Adrenal gland (tissue), 12 donors: Measurements from ENCODE around the gene PURB. TPM values are rescaled to one million over a fixed set of nuclear protein-coding genes. Genes with fewer than 3 reads are reported as not detected.
A peak's percentile ranks its signal among the peaks of the same experiment; 100 is the strongest.

Experiments
- DNase-seq, 7 donors: peaks; one replicate each; pipeline ENCODE4 v3.0.0-alpha.2; 2019 to 2020
- H3K27ac ChIP-seq, 5 donors: fragments of 200-600 bp; sonication (generic) in 4 of 5; 1 replicate in 3 of 5; 2 replicates in 2 of 5; pipeline versions ENCODE4 v1.5.1 to v1.8.0; 2016 to 2020; ENCODE audit warnings: mild to moderate bottlenecking in 1 of 5
- H3K27me3 ChIP-seq: fragments of 200-600 bp; 2 replicates; pipeline ENCODE4 v1.8.0; 2021
- H3K36me3 ChIP-seq, 2 donors: fragments of 200-600 bp; replicated peaks in 1 of 2; 1 replicate in 1 of 2; 2 replicates in 1 of 2; pipeline versions ENCODE4 v1.5.1 to v1.8.0; 2018 to 2022
- H3K4me1 ChIP-seq, 2 donors: fragments of 200-600 bp; replicated peaks in 1 of 2; 1 replicate in 1 of 2; 2 replicates in 1 of 2; pipeline versions ENCODE4 v1.5.1 to v1.8.0; 2018 to 2021
- H3K4me3 ChIP-seq, 4 donors: fragments of 200-600 bp; sonication (generic) in 3 of 4; one replicate each; pipeline ENCODE4 v1.5.1; 2016 to 2018
- H3K9me3 ChIP-seq, 3 donors: fragments of 200-600 bp; sonication (generic) in 1 of 3; replicated peaks in 1 of 3; 1 replicate in 2 of 3; 2 replicates in 1 of 3; pipeline versions ENCODE4 v1.5.1 to v1.8.0; 2016 to 2021
- CTCF ChIP-seq, 6 experiments: fragments of 450-650 bp in 4 of 6; fragments of 200-600 bp in 2 of 6; sonication (generic) in 1 of 6; IDR thresholded peaks; 1 replicate in 5 of 6; 2 replicates in 1 of 6; pipeline versions ENCODE4 v1.5.1 to v1.8.0; 2016 to 2021; ENCODE audit warnings: antibody characterized with exemption in 6 of 6, mild to moderate bottlenecking in 2 of 6, moderate library complexity in 1 of 6
- POLR2A ChIP-seq, 2 donors: fragments of 450-650 bp; IDR thresholded peaks; one replicate each; pipeline ENCODE4 v1.6.1; 2017; ENCODE audit warnings: antibody characterized with exemption in 2 of 2, mild to moderate bottlenecking in 2 of 2, moderate library complexity in 1 of 2
- whole genome bisulfite sequencing, 4 donors: extraction: QIAGEN DNeasy Blood & Tissue Kit in 2 of 4; methylation state at CpG; one replicate each; pipeline versions ENCODE4 v1.1.5 to v1.1.7; 2013 to 2017; 5-methylcytosine and 5-hydroxymethylcytosine counted together
- intact Hi-C, 2 donors: fragments of 100-400 bp; cut with DNase I; formaldehyde crosslinking; loops; one replicate each; pipeline versions ENCODE4 v1.14.1 to v1.15.0; 2022 to 2023
- polyA plus RNA-seq, 3 donors: library from polyadenylated mRNA; stranded (reverse); fragments of 200-250 nt in 2 of 3; fragments of 350-450 nt in 1 of 3; fragmentation: Illumina TruSeq in 1 of 3; extraction: RNeasy Lipid Tissue Mini Kit (QIAGEN cat#74804) in 1 of 3; gene quantifications; one replicate each; pipeline ENCODE4 v1.2.3, GENCODE V29; 2013 to 2014
- total RNA-seq, 9 donors: library from RNA; depleted of rRNA in 4 of 9; stranded (reverse); fragments of >200 nt in 4 of 9; fragments of 120-200 nt in 1 of 9; fragmentation: NEBNext Ultra II Directional in 1 of 9; extraction: Animal tissue kit (Norgen Biotek cat#: 25700) in 1 of 9; gene quantifications; one replicate each; pipeline versions ENCODE4 v1.1.0 to v1.2.4, GENCODE V29; 2013 to 2023
- donor health status: healthy with polysubstance abuse.
- donor health status: Bipolar disorder and iron deficiency.
- donor health status: DM: yes; HTN: yes; CAD: no.
- donor health status: DM: no; HTN: no; CAD: no.
- donor health status: DM: no; HTN: no; CAD: no.
- donor health status: DM: yes; HTN: yes; CAD: no.

The PURB gene
- total and polyA plus RNA-seq, 12 donors, result 4.6 to 23.3 (median 14.5) TPM

- H3K4me1 ChIP-seq, result no peaks in the 10 kb centered on the region
- no peaks in the 10 kb centered on the region for H3K36me3 ChIP-seq
- no peaks in the 10 kb centered on the region for H3K27me3 ChIP-seq
- TF ChIP-seq CTCF (IDR thresholded peaks at IDR 0.05), result no peak
- no peak for TF ChIP-seq POLR2A (IDR thresholded peaks at IDR 0.05)
- DNase-seq, result no peak
- H3K4me3 ChIP-seq, result no peak overlapping the region
- intact Hi-C loops, result no loop called here
- no peak overlapping the region for H3K27ac ChIP-seq
- no peaks in the 10 kb centered on the region for H3K9me3 ChIP-seq
- 91 to 96% (median 94%) methylated on average over 2 of the region's 2 CpGs for WGBS, 4 donors
Measured at GRCh38 chr7:44917465-44917864, 32.1 kb upstream of the PURB start.

- no peaks in the 10 kb centered on the region for H3K9me3 ChIP-seq
- no peaks in the 10 kb centered on the region for H3K36me3 ChIP-seq
- H3K27ac ChIP-seq, result no peak overlapping the region
- intact Hi-C loops, result no loop called here
- H3K27me3 ChIP-seq, result no peaks in the 10 kb centered on the region
- no peak overlapping the region for H3K4me3 ChIP-seq
- DNase-seq, result peak in 1 of 7 donors; percentile 9
- WGBS, 4 donors, result 78 to 88% (median 80%) methylated on average over 10 of the region's 10 CpGs
- TF ChIP-seq POLR2A (IDR thresholded peaks at IDR 0.05) (no peak), CTCF (IDR thresholded peaks at IDR 0.05) (no peak)
- H3K4me1 ChIP-seq, result no peaks in the 10 kb centered on the region
Measured at GRCh38 chr7:44914992-44915607, 29.8 kb upstream of the PURB start.

- 60 to 72% (median 67%) methylated on average over 5 to 7 of the region's 7 CpGs for WGBS, 4 donors
- H3K4me3 ChIP-seq, result no peak overlapping the region
Measured at GRCh38 chr7:44912775-44913347, 27.5 kb upstream of the PURB start.

GRCh38 chr7:44911911-44912310 lies 26.6 kb upstream of the PURB start:
- WGBS, 4 donors, result 35 to 64% (median 56%) methylated on average over 3 to 8 of the region's 8 CpGs
- peak; percentile 24 to 57 (median 30) for DNase-seq
- no peaks in the 10 kb centered on the region for H3K36me3 ChIP-seq

More at GRCh38 chr7:44912775-44913347, 27.5 kb upstream of the PURB start:
- DNase-seq, result no peak
- intact Hi-C loops, result no loop called here
- Histone ChIP-seq H3K36me3 (no peaks in the 10 kb centered on the region), H3K27ac (peak overlapping the region in 1 of 5 donors; percentile 16), H3K4me1 (no peaks in the 10 kb centered on the region), H3K27me3 (no peaks in the 10 kb centered on the region), H3K9me3 (no peaks in the 10 kb centered on the region)
- TF ChIP-seq POLR2A (IDR thresholded peaks at IDR 0.05), result no peak
- TF ChIP-seq CTCF (IDR thresholded peaks at IDR 0.05), result no peak

More at GRCh38 chr7:44911911-44912310, 26.6 kb upstream of the PURB start:
- TF ChIP-seq CTCF (IDR thresholded peaks at IDR 0.05) (no peak), POLR2A (IDR thresholded peaks at IDR 0.05) (no peak)
- peak overlapping the region in 1 of 5 donors; percentile 60 for H3K27ac ChIP-seq
- no peak overlapping the region for H3K4me3 ChIP-seq
- no peaks in the 10 kb centered on the region for H3K4me1 ChIP-seq
- no peaks in the 10 kb centered on the region for H3K27me3 ChIP-seq
- intact Hi-C loops, result no loop called here
- H3K9me3 ChIP-seq, result no peaks in the 10 kb centered on the region
